Inflammatory macrophage (primary cell): ENCODE measurements around the gene MAPK12.

ENCODE experiments used
- DNase-seq, 2 donors: peaks; one replicate each; pipeline ENCODE4 v3.0.0-alpha.2; 2020 to 2022
- total RNA-seq, 18 experiments: gene quantifications; one replicate each; lab custom pipeline; 2026; ENCODE audit warnings: mixed read lengths in 6 of 18, inconsistent platforms in 2 of 18; lab: John Stamatoyannopoulos, UW

Gene MAPK12
- total RNA-seq: 0.27 to 2.7 (median 0.54) reads per million in 18 experiments

- DNase-seq: no peak
These were observed at the start of gene MAPK12 for GRCh38 chr22:50261615-50262459. MAPK12 (minus strand) TSS chr22:50261683; CDS start chr22:50261509, 174 bp downstream.

DNA sequence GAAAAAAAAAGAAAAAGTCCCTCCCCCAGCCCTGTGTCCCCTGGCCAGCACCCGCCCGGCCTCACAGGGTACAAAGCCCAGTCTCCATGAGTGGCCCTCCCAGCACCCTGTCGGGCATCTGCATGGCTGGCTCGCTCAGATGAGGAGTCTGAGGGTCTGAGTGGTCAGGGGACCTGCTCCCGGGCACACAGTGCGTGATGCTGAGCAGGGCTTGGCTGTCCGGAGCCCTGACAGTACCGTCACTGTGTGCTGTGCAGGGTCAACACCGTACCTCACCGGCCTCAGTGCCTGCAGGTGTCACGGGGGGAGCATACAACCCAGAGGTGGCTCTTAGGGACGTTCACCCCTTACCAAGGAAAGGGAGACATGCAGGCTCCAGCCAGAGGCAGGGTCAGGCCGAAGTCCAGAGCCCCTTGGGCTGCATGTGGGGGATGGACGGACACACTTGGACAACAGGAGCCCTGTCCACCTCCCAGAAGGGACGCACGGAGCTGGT, 49.5 kb upstream of the MAPK12 start:
- DNase-seq: no peak

DNA sequence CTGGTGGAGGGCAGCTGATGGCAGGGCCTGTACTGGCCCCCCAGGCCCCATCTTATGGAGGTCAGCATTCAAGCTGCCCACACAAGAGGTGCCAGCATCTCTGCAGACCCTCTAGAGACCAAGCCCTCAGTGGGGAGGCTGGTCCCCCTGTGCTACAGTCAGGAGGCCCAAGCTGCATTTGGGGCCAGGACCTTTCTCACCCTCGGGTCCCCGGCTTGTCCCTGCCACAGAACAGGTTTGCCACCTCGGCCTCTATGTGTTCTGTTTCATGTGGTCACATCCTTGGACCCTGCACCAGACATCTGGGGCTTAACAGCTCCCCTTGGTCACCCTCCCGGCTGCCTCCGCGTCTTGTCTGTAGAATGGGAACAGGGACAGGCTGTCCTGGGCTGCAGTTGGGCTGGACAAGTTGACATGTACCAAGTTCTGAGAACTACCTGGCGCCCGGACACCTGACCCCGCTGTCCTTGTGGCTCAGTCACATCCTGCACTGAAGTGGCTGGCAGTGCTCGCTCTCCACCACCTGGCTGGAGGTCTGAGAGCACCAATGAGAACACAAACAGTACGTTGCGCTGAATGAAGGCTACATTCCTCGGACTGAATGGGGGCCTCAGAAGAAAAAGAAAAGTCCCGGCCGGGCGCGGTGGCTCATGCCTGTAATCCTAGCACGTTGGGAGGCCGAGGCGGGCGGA, 48.7 kb upstream of the MAPK12 start:
- no peak for DNase-seq

DNA sequence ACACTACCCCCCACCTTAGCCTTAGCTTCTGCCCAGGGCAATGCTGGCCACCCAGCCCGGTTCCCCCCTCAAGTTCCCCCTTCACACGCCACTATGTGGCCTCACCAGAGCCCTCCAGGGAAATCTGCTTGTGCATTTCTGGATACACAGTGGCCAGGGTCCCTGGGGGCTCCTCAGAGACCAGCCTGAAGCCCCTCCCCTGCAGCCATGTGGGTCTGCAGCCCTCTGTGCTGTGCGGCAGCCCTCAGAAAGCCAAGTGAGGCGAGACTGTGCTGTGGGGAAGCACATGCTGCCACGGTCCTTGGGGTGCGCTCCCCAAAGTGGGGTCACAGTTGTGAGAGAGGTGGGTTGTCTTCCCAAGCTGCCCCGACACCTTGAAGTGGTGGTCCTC, 48.1 kb upstream of the MAPK12 start:
- no peak for DNase-seq

DNA sequence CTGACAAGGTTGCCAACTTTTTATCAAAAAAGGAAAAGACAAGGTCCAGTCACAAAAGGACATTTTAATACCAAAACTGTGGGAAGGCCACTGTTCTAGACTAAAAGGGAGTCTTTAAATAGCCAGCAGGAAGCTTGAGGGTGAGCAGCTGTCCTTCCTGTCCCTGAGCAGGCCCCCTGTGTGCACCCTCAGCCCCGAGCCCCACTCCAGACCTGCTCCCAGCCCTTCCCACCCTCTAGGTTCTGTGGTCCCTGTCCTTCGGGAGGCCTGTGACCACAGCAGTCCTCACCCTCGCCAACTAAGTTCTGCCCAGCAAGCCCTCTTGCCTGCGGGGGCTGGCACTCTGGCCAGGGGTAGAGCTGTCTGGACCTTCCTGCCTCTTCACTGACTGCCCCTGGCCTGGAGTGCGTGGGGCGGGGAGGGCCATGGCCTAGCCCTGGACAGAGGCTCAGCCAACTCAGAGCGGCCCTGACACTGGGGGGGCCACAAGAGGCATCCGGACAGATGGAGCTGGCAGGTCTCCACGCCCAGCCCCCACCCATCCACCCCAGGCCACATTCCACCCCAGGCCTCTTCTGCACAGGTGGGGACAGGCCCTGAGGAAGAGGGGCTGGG, 47.6 kb upstream of the MAPK12 start:
- peak in 1 of 2 donors; percentile 35 for DNase-seq

DNA sequence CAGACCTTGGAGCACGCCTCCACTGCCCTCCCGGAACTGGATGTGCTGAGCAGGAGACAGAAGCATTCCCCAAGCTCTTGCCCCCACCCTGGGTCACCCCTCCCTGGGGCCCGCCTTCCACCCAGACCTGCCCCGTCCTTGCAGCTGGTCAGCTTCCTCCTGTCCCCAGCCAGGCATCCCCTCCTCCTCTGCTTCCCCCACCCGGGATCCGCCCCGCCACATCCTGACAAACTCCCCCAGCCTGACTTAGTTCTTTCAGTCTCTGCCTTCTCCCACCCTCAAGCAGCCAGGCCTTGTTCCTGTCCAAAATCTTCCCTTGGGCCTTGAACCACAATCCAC, 47.1 kb upstream of the MAPK12 start:
- peak; percentile 86 to 94 for DNase-seq

DNA sequence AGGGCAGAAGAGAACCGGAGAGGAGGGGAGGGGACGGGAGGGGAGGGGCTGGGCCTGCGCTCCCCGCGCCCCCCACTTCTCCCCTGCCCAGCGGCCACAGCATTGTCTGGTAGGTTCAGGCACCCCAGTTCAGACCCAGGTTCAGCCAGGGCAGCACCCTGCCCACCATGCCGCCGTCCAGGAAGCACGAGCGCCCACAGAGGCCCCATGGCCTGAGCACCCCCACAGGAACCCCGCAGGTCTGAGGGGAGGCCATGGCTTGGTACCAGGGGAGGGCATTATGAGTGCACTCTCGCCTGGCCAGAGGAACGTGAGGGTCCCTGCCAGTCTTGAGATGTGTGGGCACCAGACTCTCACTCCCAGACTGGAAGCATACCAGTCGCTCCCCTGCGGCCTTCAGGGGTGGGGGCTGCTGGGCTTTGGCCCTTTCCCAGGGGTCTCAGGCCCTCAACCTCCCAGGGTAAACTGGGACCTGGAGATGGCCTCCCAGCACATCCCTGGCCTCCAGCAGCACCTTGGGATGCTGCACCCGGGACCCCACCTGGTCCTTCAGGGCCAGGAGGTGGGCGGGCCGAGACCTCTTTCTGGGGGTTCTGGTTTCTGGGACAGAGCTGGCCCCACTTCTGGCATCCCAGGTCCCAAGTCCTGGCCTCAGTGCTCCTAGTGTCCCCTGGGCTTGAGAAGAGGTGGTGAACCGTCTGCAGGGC, 46.6 kb upstream of the MAPK12 start:
- peak; percentile 25 to 60 for DNase-seq

- peak; percentile 59 to 75 for DNase-seq
These were observed 45.6 kb upstream of the MAPK12 start, which contains the start of gene PLXNB2 for GRCh38 chr22:50306753-50307749. PLXNB2 (minus strand) TSS chr22:50307646; CDS start chr22:50290584, 17,062 bp downstream.

DNA sequence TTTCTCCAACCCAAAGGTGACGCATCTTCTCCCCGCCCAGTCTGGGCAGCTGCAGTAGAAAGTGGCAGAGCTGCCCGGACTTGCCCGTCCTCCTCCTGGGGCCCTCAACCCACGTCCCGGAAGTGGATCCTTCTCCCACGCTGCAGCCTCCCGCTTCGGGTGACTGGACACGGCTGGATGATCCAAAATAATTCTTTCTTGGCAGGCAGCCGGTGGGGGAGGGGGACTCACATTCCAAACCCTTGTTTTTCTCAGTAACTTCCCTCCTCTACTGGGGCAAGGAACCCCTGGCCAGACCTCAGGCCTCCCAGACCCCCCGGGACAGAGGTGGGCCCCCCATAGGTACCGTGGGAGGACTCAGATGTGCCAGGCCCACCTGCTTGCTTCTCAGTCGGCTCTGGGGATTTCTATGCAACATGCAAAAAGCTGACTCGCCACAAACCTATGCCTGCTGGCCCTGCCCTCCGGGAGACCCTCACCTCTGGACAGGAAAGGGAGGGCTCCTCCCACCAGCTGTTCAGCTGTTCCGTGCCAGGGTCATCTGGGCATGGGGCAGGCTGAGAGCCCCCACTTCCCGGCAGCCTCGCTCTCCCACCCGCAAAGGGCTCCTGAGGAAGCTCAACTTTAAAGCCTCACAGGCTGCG, 44.6 kb upstream of the MAPK12 start:
- peak; percentile 92 to 95 for DNase-seq

DNA sequence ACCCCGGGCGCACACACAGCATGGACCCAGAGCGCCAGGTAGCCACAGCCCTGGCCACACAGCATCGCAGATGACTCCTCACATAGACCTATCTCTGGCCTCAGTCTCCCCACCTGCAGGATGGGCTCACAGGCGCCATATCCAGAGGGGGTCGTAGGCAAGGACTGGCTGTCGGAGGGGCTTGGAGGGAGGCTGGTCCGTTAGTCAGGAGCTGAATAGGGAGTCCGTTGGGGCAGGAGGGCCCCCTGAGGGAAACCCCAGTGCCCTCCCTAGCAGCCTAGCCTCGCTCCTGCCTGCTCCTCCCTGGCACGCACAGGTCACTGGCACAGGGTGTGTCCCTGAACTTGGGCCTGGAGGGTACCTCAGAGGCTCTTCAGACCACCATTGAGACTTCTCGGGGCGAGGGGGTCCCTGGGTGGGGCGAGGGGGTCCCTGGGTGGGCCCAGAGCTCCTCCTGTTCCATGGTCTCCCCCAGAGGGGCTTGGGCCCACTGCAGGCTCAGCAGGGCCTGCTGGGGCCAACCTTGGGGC, 44.0 kb upstream of the MAPK12 start:
- no peak for DNase-seq

DNA sequence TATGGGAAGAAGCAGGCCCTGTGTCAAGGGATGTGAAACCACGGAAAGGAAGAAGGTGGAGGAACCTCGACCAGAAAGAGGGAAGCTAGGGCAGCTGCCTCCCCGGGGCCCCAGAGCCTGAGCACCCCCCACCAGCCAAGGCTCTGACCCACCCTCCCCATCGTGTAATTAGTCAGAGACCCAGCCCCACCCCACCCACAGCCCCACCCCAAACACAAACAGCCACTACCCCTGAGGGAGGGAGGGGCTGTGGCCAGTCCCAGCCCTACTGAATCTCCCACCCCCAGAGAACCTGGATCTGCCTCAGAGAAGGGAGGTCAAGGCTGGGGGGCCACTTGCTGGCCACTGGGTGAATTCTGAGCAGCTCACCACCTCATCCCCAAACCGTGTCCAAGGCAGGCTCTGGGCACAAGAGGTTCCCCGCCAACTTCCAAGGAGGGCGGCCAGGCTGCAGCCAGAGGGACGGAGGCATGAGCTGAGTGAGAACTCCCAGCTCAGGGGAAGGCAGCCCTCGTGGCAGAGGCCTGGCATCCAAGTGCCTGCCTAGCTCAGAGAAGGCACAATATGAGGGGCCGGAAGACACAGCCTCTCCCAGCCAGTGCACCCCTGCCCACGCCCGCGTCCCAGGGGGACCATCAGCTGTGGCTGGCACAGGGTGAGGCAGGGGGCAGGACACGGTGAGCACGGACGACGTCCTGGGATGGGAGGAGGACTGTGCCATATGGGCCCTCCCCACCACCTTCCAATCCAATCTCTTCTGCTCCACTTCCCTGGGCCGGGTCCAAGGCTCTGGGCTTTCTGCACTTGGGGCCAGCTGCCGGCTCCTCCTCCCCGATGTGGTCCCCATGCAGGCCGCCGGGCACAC, 43.3 kb upstream of the MAPK12 start:
- peak; percentile 78 to 82 for DNase-seq

DNA sequence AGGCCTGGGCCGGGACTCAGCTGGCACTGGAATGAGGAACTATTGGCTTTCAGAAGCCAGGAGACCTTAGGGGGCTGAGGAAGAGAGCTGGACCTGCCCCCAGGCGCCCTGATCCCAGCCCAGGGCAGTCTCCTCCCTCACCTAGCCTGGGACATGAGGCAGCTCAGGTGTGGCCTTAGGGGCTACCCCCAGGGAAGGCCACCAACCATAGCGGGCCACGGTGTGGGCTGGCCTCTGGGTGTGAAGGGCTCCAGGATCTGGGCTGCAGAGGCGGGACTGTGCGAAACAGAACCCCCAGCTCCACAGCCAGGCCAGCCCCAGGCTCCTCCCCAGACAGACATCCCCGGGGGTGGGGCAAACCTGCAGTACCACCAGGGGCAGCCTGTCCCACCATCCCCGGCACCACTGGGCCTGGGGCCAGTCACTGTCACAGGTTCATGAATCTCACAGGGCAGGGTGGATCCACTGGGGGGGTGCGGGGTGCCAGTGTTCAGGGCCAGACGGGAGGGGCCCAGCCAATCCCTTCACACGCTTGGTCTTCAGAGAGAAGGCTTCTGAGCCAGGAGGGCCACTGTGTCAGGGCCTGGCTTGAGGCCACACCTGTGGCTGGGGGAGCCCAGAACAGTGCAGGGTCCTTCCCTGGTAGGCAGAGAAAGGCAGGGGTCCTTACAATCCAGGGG, 42.5 kb upstream of the MAPK12 start:
- peak; percentile 67 to 72 for DNase-seq

DNA sequence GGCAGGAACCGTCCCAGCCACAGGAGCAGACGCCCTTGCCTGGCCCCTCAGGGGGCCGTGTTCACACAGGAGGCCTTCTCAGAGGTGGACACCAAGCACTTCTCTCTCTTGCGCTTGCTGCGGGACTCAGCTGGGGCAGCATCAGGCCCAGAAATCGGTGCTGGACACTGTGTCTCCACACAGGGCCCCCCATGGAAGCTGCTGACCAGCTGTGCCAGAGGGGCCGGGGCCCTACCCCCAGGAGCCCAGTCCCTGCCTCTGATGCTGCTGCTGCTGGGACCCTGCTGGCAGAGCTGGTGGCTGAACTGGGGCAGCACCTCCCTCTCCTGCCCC, 42.0 kb upstream of the MAPK12 start:
- DNase-seq: no peak

- DNase-seq: no peak
These were observed 41.1 kb upstream of the MAPK12 start for GRCh38 chr22:50302564-50302963.

GRCh38 chr22:50302041-50302541, 40.6 kb upstream of the MAPK12 start:
- peak; percentile 16 to 50 for DNase-seq

DNA sequence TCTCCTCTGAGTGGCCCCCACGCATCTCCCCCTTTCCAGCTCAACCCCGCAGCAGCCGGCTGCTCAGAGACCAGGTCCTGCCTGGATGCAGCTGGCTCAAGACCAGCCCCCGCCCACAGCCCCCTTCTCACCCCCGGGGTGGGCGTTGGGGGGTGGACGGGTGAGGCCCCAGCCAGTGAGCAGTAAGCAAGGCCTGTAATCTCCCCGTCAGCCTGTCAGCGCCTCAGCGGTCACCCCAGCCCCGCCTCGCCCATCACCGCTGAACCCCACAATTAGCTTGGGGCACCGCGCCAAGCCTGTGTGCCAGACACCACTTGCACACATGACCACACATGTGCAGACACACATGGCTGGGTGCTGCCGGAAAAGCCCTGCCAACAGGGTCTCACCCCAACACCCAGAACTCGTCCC, 40.1 kb upstream of the MAPK12 start:
- DNase-seq: no peak

DNA sequence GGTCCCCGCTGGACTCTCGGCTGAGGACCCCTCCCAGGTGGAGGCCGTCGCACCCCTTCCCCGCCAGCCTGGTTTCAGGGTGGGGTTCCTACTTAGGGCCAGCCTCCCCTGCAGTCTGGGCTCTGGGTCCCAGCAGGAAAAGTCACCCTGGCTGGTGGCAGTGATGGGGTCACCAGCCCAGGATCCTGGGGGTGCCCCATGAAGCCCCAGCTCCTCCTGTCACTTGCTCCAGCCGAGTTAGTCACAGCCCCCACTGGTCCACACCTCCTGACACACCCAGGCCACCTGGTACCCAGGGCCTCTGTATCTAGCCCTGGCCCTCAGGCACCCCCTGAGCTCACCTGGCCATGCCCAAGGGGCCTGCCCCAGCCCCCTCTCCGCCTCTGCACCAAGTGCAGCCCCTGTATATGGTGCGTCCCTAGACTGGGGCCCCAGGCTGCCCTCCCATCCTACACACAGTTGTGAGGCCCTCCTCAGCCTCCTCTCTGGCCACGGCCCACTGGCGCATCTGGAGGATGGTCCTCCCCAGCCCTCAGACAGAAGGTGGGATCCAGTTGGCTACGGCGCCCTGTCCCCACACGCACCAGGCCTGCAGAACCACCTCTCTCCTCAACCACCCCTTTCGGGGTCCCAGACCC, 39.3 kb upstream of the MAPK12 start:
- DNase-seq: no peak
